GM12878 (cell line): ENCODE measurements around the gene SNRNP27. TPM values are rescaled to one million over a fixed set of nuclear protein-coding genes. Genes with fewer than 3 reads are reported as not detected.
A peak's percentile ranks its signal among the peaks of the same experiment; 100 is the strongest.

ENCODE experiments used
- CBX5 ChIP-seq: sonication (generic); IDR thresholded peaks from 2 replicates; pipeline ENCODE4 v1.6.1; 2016; ENCODE audit warnings: low read depth, moderate library complexity, mild to moderate bottlenecking, inconsistent platforms
- CEBPB ChIP-seq, 2 experiments: fragments of 150-350 bp in 1 of 2; IDR thresholded peaks; 2 replicates each; pipeline ENCODE4 v1.6.1; 2012 to 2014; ENCODE audit warnings: low read depth in 2 of 2, low read length in 2 of 2, borderline replicate concordance in 1 of 2, inconsistent platforms in 1 of 2
- CEBPZ ChIP-seq: fragments of 150-350 bp; IDR thresholded peaks from 2 replicates; pipeline ENCODE4 v1.6.1; 2016; ENCODE audit warnings: low read depth, low read length
- CHD2 ChIP-seq: IDR thresholded peaks from 2 replicates; pipeline ENCODE4 v1.6.1; 2011; ENCODE audit warnings: low read depth, low read length, improper control_type of control experiment, borderline replicate concordance
- ETV6 ChIP-seq, 2 experiments: fragments of 450-650 bp in 1 of 2; IDR thresholded peaks in 1 of 2; conservative IDR thresholded peaks in 1 of 2; 2 replicates each; pipeline ENCODE4 v1.6.1; 2014; ENCODE audit warnings: antibody characterized with exemption in 1 of 2, borderline replicate concordance in 1 of 2, low read depth in 1 of 2, mild to moderate bottlenecking in 1 of 2, moderate library complexity in 1 of 2
- HDGF ChIP-seq: fragments of 450-650 bp; IDR thresholded peaks from 2 replicates; pipeline ENCODE4 v1.6.1; 2016; ENCODE audit warnings: antibody characterized with exemption
- IRF3 ChIP-seq: fragments of 450-650 bp; IDR thresholded peaks from 2 replicates; pipeline ENCODE4 v1.6.1; 2014; ENCODE audit warnings: mild to moderate bottlenecking
- MXI1 ChIP-seq: fragments of 150-350 bp; IDR thresholded peaks from 2 replicates; pipeline ENCODE4 v1.6.1; 2011; ENCODE audit warnings: low read depth, mild to moderate bottlenecking, inconsistent platforms, low read length, improper control_type of control experiment
- MYB ChIP-seq: fragments of 150-350 bp; IDR thresholded peaks from 2 replicates; pipeline ENCODE4 v1.6.1; 2014; ENCODE audit warnings: mild to moderate bottlenecking, low read depth, low read length, borderline replicate concordance
- NFIC ChIP-seq: IDR thresholded peaks from 2 replicates; pipeline ENCODE4 v1.6.1; 2012; ENCODE audit warnings: low read depth, mild to moderate bottlenecking, inconsistent platforms, low read length, moderate library complexity
- NR2C2 ChIP-seq: IDR thresholded peaks from 2 replicates; pipeline ENCODE4 v1.6.1; 2011; ENCODE audit warnings: borderline replicate concordance, low read depth; ENCODE audit not compliant: control insufficient read depth, insufficient read length
- PKNOX1 ChIP-seq: fragments of 450-650 bp; IDR thresholded peaks from 2 replicates; pipeline ENCODE4 v1.6.1; 2016; ENCODE audit warnings: mild to moderate bottlenecking
- RAD21 ChIP-seq: IDR thresholded peaks from 2 replicates; pipeline ENCODE4 v1.6.1; 2011; ENCODE audit warnings: mild to moderate bottlenecking, low read depth, low read length, moderate library complexity; ENCODE audit not compliant: insufficient read depth
- REST ChIP-seq: IDR thresholded peaks from 2 replicates; pipeline ENCODE4 v1.6.1; 2012; ENCODE audit warnings: mild to moderate bottlenecking, low read depth, low read length
- SP1 ChIP-seq: IDR thresholded peaks from one replicate; pipeline ENCODE4 v1.6.1; 2011; ENCODE audit warnings: low read depth, low read length
- STAT3 ChIP-seq: IDR thresholded peaks from 2 replicates; pipeline ENCODE4 v1.6.1; 2011; ENCODE audit warnings: low read depth, low read length, improper control_type of control experiment
- ZNF217 ChIP-seq: fragments of 450-650 bp; IDR thresholded peaks from 2 replicates; pipeline ENCODE4 v1.6.1; 2017; ENCODE audit warnings: antibody characterized with exemption, mild to moderate bottlenecking
- ZNF274 ChIP-seq: IDR thresholded peaks from one replicate; pipeline ENCODE4 v1.8.0; 2011; ENCODE audit not compliant: insufficient read length, insufficient read depth
- polyA plus RNA-seq, 11 experiments: library from polyadenylated mRNA; depleted of rRNA in 4 of 11; unstranded in 6 of 11; stranded (reverse) in 5 of 11; fragments of >200 nt; fragmentation: Nextera tagmentation in 4 of 11; fragmentation: Illumina TruSeq in 1 of 11; extraction: Ambion mirVana in 4 of 11; extraction: Trizol in 1 of 11; gene quantifications; 1 replicate in 1 of 11; 2 replicates in 10 of 11; pipeline versions ENCODE4 v1.2.1 to v1.2.3, GENCODE V29; 2011 to 2016; ENCODE audit warnings: inconsistent platforms in 2 of 11, missing spikeins in 2 of 11, low read depth in 1 of 11
- total RNA-seq, 4 experiments: library from RNA; depleted of rRNA in 3 of 4; stranded (reverse); fragments of >200 nt in 3 of 4; fragmentation: Illumina TruSeq in 1 of 4; extraction: Trizol in 1 of 4; gene quantifications; 2 replicates each; pipeline versions ENCODE4 v1.2.1 to v1.2.3, GENCODE V29; 2013 to 2021

The SNRNP27 gene
- total and polyA plus RNA-seq, 10 of the 15 experiments (the other 5 are each of a cell fraction or from before 2014, with no cell fraction given), result 30.6 to 89.5 (median 49.2) TPM

GRCh38 chr2:69914164-69914949 is 20.6 kb downstream of the SNRNP27 start (continued):
- TF ChIP-seq IRF3 (peak; percentile 89), PKNOX1 (peak; percentile 77), STAT3 (no peak), MXI1 (peak; percentile 88), CEBPZ (0 out of 2 replicates have a peak, but pooled peaks have one; percentile 71), CBX5 (no peak), HDGF (peak; percentile 95), SP1 (peak; percentile 94), RAD21 (0 out of 2 replicates have a peak, but pooled peaks have one; percentile 1), ZNF274 (no peak), NR2C2 (no peak), ETV6 (conservative IDR thresholded peaks at IDR 0.05 in 1 of 2, IDR thresholded peaks at IDR 0.05 in 1 of 2; ENCODE audit: borderline replicate concordance in 1 of 2, low read depth in 1 of 2) (no peak), ZNF217 (no peak), NFIC (no peak), MYB (no peak), CHD2 (peak; percentile 85; the same call in 1 of the 2 replicates), REST (no peak), CEBPB (IDR thresholded peaks at IDR 0.05; ENCODE audit: borderline replicate concordance in 1 of 2, low read depth in 2 of 2, low read length in 2 of 2) (peak in 1 of 2 experiments; percentile 76; a peak in 1 of 4 replicates)
